ENCODE measurements around the gene ITPR3.

ITPR3 gene

GRCh38 chr6:33636655-33637054 is 15.5 kb downstream of the ITPR3 start:
- ChIA-PET POLR2A (interaction anchor here (0.6 kb wide), 1 partner anchor 387 kb away, joined by 6 read pairs; no protein-coding TSS in a partner anchor), CTCF (no interaction called here)
- TF ChIP-seq, protein P1, sequence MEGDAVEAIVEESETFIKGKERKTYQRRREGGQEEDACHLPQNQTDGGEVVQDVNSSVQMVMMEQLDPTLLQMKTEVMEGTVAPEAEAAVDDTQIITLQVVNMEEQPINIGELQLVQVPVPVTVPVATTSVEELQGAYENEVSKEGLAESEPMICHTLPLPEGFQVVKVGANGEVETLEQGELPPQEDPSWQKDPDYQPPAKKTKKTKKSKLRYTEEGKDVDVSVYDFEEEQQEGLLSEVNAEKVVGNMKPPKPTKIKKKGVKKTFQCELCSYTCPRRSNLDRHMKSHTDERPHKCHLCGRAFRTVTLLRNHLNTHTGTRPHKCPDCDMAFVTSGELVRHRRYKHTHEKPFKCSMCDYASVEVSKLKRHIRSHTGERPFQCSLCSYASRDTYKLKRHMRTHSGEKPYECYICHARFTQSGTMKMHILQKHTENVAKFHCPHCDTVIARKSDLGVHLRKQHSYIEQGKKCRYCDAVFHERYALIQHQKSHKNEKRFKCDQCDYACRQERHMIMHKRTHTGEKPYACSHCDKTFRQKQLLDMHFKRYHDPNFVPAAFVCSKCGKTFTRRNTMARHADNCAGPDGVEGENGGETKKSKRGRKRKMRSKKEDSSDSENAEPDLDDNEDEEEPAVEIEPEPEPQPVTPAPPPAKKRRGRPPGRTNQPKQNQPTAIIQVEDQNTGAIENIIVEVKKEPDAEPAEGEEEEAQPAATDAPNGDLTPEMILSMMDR (IDR thresholded peaks at IDR 0.05; ENCODE audit: control extremely low read depth, extremely low read depth, low read depth, missing control alignments), result no peak
- DNase-seq (ENCODE audit: extremely low spot score), result no peak

DNA sequence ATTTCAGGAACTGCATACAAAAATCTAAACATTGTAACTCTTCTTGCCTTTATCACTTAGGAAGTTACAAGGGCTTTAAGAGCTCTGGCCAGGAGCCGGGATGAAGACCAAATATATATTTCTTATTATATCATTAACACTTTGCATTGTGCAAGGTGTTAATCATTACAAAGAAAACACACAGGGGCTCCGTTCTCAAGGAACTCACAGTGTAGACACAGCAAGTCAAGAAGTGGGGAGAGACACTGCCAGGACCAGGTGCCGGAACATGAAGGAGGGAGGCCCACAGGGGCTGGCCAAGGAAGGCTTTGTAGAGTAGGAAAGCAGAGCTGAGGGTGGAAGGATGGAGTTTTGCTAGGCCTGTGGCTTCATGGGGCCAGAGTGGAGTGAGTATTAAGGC is 17.4 kb downstream of the ITPR3 start:
- ChIA-PET POLR2A (no interaction called here), CTCF (interaction anchor here (0.8 to 1.1 kb wide), 2 partner anchors 17 to 49 kb away, joined by 3 to 4 read pairs; partner anchors contain the start of gene ITPR3)
- TF ChIP-seq, protein P1 (IDR thresholded peaks at IDR 0.05; ENCODE audit: control extremely low read depth, extremely low read depth, low read depth, missing control alignments), result no peak
- DNase-seq (ENCODE audit: extremely low spot score), result no peak

DNA sequence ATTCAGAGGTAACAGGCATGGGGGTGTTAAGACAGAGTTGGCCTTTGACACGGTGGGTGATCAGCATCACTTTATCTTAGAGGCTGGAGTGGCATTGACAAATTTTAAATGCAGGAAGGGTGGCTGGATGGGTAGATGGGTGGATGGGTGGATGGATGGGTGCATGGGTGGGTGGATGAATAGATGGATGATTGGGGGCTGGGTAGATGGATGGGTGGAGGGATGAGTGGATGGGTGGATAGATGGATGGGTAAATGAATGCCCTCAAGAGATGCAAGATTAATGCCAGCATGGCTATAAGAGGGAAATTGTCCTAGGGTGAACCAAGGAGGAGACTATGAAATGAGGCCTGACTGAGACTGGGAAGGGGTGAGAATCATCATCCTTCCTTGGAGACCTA is 18.4 kb downstream of the ITPR3 start:
- ChIA-PET POLR2A (interaction anchor here (0.6 kb wide), 1 partner anchor 666 kb away, joined by 3 read pairs; no protein-coding TSS in a partner anchor), CTCF (interaction anchor here (0.8 to 1.2 kb wide), 2 partner anchors 18 to 33 kb away, joined by 3 to 4 read pairs; partner anchors contain the start of gene ITPR3)
- TF ChIP-seq, protein P1 (IDR thresholded peaks at IDR 0.05; ENCODE audit: control extremely low read depth, extremely low read depth, low read depth, missing control alignments), result no peak
- no peak for DNase-seq (ENCODE audit: extremely low spot score)

GRCh38 chr6:33640361-33640760 is 19.2 kb downstream of the ITPR3 start:
- no peak for DNase-seq (ENCODE audit: extremely low spot score)
- ChIA-PET POLR2A (interaction anchor here (0.6 kb wide), 1 partner anchor 666 kb away, joined by 3 read pairs; no protein-coding TSS in a partner anchor), CTCF (interaction anchor here (1.2 kb wide), 1 partner anchor 32 kb away, joined by 3 read pairs; no protein-coding TSS in a partner anchor)
- TF ChIP-seq, protein P1 (IDR thresholded peaks at IDR 0.05; ENCODE audit: control extremely low read depth, extremely low read depth, low read depth, missing control alignments), result no peak

DNA sequence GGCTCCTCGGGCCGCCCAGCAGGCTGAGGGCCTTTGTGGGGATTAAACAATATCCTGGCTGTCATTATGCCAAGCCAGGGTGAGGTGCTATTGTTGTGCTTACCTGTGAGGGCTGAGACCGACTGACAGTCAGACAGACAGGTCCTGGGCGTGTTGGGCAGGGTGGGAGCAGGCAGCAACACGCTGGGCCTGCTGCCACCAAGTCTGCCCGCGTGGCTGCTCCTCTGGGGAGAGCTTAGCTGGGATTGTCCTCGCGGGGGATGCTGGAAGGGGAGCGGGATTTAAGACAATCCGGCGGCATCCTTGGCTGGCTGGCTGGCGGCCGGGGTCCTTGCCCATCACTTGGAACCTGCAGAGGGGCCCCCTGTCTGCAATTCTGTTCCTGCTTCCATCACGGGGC is 20.0 kb downstream of the ITPR3 start:
- TF ChIP-seq, protein P1 (IDR thresholded peaks at IDR 0.05; ENCODE audit: control extremely low read depth, extremely low read depth, low read depth, missing control alignments), result no peak
- CTCF ChIA-PET, result no interaction called here
- POLR2A ChIA-PET, result no interaction called here
- no peak for DNase-seq (ENCODE audit: extremely low spot score)

- CTCF ChIA-PET, result no interaction called here
- POLR2A ChIA-PET, result no interaction called here
- DNase-seq (ENCODE audit: extremely low spot score), result no peak
- TF ChIP-seq, protein P1 (IDR thresholded peaks at IDR 0.05; ENCODE audit: control extremely low read depth, extremely low read depth, low read depth, missing control alignments), result no peak
Observed at GRCh38 chr6:33641602-33642001, 20.5 kb downstream of the ITPR3 start.

All from GM10248 (cell line).